GM21526 (cell line): ENCODE results near the gene TEAD1.
"Not testable (repeated sequence)": the region's sequence is repeated elsewhere in the genome, so short reads cannot be mapped to it uniquely, and the experiment has no call there.

Experiments
- ATAC-seq: cut with Tn5 transposase; IDR thresholded peaks from one replicate; pipeline ENCODE4 v1.9.1; 2021; ENCODE audit warnings: moderate library complexity; ENCODE audit not compliant: unreplicated experiment, low FRiP score

Gene TEAD1

DNA sequence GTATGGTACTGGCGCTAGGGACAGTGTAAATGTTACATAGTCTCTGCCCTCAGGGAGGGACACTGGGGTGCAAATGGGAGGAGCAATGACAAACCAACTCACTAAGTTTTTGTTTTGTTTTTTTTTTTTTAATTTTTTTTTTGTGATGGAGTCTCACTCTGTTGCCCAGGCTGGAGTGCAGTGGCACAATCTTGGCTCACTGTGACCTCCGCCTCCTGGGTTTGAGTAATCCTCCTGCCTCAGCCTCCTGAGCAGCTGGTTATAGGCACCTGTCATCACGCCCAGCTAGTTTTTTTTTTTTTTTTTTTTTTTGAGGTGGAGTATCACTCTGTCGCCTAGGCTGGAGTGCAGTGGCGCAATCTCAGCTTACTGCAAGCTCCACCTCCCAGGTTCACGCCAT is 83.9 kb downstream of the TEAD1 start:
- not testable (repeated sequence) for ATAC-seq

DNA sequence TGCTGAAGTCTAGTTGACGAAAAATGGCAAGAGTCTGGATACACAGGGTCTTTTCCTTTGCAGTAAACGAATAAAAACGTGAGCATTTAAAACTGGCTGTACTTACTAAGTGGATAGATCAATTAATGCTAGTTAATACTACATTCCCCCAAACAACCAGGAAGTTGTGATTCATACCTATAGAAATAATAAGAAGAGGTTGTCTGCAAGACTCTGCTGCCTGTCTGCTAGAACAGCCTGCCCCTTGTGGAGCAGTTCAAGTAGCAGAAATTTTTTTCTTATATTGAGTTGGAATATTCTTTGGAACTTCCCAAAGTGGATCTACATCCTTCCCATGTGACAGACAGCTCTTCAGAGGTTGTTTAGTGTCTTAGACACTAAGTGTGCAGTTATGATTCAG is 86.8 kb downstream of the TEAD1 start:
- ATAC-seq, result no peak

DNA sequence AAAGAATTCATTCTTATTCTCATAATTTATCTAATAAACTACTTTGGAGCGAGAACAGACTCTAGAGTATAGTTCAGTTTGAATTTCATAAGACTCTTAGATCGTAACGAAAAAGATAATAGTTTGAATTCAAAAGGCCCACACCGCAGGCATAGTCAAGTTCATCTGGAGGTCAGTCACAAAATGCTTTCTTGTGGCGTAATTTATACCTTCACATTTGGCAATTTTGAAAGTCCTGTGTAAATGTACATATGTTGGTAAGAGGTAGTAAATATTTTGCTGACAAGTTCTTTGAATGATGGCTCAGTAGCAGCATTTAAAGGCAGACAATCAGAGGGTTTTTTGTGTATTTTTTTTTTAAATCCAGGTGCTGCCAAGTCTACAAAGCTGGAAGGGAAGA is 88.1 kb downstream of the TEAD1 start:
- no peak for ATAC-seq

DNA sequence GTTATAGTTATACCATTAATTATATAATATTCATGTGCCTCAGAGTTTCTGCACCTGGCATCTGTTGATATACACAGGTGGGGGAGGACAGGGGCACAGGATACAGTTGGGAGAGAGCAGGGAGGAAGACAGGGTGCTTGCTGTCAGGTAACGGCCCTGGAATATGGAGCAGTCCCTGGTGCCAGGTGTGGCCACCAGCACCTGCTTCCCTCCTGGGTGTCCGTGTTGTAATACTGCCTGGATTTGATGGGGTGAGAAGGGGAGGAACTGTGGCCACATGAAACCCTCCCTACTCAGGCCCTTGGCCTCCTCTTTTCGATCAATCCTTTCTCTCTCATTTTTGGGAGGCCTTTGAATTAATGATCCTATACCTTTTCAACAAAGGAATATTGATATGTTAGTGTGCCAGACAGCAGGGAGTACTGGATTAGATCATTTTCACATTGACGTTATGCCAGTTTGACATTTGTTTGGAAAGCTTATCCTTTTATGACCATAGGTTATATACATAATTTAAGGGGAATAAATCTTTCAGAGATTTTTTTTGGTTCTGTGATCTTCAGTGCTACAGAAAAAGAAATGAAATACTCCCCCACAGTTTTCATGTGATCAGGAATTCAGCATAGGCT is 88.6 kb downstream of the TEAD1 start:
- ATAC-seq, result no peak

DNA sequence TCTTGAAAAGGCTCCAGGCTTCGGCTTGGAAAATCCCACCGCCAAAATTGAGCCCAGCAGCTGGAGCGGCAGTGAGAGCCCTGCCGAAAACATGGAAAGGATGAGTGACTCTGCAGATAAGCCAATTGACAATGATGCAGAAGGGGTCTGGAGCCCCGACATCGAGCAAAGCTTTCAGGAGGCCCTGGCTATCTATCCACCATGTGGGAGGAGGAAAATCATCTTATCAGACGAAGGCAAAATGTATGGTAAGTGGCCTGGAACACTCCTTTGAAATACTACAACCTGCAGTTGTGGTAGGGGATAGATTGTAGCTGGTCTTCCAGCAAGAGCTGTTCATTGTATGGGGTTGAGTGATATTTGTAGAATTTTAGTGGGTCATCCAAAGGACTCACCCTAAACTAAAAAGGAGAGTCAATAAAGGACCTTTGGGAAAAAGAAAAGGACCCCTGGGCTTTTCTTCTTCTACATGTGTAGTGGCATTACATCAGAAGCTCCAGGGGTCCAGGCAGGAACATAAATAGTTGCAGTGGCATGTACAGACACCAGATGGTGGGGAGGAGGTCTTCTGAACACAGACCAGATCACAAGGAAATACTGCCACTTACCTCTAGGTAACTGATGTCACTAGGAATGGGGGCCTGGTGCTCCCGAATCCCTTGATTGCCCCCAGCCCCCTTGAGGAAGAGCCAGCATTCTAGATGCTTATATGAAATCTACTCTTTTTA is 90.1 kb downstream of the TEAD1 start:
- no peak for ATAC-seq

DNA sequence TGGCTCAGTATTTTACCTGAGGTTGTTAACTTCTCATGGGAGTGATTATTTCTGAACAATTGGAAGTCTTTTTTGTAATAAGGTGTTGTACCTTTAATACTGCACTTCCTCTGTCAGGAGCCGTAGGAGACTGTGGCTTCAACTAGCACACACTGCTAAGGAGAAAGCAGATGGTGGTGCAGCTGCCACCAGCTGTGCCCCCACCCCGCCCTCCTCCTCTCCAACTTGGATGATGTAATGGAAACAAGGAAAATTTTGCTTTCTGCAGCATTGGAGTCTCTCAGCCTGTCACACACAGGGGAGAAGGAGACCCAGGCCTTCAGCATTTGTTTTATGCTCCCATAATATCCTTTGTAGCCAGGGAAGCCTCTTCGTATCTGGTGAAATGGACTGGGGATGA is 91.2 kb downstream of the TEAD1 start:
- no peak for ATAC-seq

DNA sequence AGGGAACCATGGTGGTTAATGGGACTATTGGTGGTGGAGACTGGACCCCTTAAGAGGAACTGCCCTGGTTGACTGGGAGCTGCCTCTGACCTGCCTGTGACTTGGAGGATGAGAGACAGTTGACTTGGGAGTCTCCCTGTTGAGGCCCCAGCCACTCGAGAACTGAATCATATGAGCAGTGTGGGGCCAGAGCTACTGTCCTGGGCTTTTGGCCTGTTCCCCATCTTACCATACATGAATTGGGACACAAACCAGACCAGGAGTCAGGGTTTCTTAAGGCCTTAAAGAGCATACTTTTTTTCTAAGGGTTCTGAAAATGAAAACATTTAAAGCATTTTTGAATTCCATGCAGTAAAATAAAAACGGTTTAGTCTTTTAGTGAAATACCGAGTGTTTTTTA is 92.8 kb downstream of the TEAD1 start:
- no peak for ATAC-seq

DNA sequence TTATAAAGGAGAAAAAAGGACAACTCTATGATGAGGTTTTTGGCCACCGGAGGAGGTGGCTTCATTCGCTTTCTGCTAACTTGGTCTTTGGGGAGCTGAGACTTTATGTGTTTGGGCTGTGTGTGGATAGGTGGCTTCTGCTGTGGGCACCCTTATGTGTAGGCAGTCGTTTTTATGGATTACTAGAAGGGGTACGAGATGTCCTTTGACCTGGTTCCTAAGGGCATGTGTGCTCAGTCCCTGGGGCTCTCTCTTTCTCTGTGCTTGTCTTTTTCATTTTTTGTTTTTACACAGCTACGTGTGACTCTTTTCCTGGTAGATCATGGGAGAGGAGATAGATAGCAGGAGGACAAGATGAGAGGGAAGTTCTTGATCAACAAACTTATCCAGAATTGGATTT is 93.4 kb downstream of the TEAD1 start:
- no peak for ATAC-seq

DNA sequence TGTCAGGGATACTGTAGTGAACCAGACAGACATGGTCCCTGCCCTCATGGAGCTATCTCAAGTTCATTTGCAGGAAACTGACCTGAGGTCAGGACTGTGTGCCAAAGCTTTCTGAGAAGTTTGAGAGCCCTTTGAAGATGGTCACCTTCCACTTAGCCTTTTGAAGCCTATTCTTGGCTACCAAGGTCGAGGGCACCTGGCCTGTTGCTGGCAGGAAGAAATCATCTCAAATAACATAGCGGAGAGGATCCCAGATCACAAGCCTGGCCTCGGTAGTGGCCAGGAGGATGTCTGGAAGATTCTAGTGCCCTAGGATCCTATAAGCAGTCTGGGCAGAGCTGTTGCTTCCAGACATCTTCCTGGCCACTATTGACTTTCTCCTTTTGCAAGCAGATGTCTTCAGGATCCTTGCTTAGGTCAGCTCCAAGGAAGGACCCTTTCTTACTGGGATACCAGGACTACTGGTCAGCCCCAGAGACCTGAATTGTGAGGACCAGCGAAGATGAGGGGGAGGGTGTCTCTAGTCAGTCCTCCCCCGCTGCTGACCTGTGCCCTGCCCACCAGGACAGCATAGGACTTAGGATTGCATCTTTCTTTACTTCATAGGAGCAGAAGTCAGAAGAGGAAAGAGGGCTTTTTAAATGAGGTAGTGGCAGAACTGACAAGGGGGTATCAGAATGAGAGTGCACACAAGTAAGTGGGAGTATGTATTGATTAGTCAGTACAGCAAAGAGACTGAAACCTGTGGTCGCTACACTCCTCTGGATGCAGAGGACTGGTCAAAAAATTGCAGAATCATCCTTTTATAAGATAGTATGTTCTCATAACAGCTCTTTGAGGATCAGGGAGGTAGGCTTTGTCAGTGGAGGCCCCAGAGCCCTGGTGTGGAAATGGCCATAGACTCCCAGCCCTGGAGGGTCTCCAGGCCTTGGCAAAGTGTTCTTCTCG is 94.8 kb downstream of the TEAD1 start:
- no peak for ATAC-seq

DNA sequence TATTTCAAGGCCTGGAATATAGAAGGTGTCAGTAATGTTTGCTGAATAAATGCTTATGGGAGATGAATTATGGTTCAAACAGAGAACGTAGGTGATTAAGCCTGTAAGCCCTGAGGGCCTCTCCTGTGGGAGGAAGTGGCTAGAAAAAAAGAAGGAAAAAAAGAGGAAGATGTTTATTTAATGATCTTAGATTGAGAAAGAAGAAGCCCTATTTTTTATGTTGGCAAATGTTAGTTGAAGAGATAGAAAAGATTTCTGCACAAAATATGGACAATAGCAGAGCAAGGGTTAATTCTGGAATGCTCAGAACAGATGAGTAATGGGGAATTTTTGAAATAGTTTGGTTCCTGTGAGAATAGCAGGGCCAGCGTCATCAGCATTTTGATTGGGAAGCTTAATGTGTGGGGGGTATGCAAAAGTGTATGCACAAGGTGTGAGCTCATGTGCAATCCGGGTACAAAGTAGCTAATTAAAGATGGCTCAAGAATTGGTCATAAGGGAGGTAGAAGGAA is 95.7 kb downstream of the TEAD1 start:
- no peak for ATAC-seq

DNA sequence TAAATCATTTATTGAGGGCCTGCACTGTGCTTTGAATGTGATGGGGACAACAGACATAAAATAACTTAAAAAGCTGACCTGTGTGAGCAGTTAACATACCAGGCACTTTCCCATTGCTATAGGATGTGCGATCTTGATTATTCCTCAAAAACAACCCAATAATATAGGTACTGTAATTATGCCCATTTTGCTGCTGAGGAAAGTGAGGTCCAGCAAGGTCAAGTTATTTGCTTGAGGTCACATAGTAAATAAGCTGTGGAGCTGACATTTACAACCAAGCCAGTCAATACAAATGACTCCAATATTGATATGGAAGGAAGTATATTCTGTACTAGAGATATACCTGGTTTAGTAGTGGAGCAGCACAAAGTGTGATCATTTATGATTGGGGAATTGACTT is 96.2 kb downstream of the TEAD1 start:
- ATAC-seq, result no peak

DNA sequence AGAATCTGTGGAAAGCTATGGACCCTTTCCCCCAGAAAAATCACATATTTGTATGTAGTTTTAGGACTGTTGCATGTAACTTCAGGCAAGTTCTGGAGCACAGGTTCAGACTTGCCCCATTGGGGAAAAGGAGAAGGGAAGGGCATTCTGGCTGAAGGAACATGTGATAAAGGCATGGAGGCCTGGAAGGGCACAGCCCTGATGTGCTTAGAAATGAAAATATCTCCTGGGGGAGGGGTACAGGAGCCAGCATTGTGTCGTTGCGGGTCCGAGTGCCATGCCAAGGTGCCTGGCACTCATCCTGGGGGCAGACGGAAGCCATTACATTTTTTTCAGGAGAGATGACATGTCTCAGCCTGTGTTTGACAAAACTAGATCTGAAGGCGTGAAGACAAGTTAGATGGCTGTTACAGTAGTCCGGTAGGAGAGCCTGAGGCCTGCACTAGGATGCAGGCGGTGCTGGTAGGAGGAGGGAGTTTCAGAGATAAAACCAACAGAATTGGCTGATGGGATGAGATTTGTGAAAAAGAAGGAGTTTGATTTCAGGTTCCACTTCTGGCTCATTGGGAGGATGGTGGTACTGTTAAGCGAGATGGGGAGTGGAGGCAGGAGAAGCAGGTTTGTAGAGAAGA is 96.9 kb downstream of the TEAD1 start:
- no peak for ATAC-seq

DNA sequence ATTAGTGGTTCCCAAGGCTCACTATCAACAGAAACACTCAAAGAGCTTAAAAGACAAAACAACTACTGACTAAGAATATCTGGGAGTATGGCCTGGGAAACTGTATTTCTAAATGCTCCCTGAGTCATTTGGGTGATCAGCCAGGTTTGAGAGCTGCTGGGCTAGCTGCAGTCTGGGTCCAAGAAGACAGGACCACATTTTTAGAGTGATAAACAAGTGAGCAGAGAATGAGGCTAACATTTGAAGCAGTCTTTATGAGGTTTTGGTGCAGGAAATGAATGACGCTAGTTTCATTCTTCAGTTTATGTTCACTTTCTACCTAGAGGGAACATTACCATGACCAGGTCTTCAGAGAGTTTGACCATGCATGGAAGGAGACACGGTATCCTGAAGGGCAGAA is 97.7 kb downstream of the TEAD1 start:
- ATAC-seq, result no peak

DNA sequence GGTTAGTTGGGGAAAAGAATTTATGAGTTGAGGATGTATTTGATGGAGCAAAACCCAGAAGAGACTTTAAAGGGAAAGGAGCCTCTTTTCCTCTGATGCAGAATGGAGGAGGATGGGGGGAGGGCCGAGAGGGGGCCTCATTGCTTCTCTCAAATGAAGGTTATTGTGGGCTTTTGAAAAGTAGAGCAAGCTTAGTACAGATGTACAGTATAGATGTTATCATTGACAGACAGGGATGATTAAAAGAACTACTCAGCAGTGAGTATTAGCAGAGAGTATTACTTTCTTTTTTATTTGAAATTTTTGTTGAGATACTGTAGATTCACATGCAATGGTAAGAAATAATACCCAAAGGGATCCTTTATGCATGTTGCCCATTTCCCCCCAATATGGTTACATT is 98.1 kb downstream of the TEAD1 start:
- ATAC-seq, result no peak

DNA sequence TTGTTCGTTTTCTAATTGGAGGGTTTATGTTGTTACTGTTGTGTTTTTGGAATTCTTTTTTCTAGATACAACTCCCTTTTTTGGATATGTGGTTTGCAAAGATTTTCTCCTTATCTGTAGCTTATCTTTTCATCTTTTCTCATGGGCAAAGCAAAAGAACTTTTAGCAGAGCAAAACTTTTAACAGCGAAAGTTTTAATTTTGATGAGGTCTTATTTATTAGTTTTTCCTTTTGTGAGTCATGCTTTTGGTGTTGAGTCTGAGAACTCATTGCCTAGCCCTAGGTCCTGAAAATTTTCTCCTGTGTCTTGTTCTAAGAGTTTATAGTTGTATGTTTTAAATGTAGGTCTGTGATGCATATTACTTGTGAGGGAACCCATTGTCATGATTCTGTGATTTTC is 99.4 kb downstream of the TEAD1 start:
- no peak for ATAC-seq

DNA sequence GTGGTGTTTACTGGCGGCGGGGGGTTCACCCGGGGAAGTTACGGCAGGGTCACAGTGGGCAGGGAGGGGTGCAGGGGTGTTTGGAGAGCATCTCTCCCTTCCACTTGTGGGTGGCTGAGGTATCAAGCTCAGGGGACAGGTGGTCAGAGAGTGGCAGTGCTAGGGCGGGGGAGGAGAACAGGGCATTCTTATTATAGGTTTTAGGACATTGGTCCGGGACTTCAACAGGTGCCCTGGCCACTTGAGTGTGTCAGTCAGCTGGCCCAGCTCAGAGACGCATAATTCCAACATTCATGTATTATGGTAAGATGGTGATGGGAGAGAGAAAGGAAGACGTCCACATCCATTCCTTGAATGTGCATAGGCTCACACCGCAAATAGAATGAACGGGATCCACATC is 101.7 kb downstream of the TEAD1 start:
- ATAC-seq, result no peak

DNA sequence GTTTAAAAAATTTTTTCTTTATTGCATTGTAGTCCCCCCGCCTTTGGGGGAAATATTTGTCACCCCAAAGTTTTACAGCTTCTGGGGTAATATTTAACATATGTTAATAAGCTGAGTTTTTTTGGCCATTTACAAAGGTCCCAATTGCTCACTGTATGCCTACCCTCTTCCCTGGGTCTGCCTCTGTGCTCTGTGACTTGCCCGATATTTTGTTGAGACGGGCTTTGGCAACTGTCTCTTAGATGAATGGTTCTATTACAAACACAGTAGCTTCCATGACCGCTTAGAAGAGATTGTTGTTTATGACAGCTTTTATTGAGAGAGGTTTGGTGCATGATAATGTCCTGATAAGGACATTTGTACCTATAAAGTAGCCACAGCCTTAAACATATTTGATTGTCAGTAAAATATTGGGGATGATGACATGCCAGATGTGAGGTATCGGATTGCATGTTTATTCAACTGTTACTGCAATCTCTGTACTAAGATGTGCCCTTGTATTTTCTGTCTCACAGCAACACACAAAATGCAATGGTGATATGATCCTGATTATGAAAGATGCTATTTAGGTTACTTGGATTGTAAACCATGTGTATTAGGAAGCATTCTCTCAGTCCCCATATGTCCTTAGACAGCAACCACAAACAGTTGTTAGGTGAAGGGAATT is 103.1 kb downstream of the TEAD1 start:
- ATAC-seq, result no peak

DNA sequence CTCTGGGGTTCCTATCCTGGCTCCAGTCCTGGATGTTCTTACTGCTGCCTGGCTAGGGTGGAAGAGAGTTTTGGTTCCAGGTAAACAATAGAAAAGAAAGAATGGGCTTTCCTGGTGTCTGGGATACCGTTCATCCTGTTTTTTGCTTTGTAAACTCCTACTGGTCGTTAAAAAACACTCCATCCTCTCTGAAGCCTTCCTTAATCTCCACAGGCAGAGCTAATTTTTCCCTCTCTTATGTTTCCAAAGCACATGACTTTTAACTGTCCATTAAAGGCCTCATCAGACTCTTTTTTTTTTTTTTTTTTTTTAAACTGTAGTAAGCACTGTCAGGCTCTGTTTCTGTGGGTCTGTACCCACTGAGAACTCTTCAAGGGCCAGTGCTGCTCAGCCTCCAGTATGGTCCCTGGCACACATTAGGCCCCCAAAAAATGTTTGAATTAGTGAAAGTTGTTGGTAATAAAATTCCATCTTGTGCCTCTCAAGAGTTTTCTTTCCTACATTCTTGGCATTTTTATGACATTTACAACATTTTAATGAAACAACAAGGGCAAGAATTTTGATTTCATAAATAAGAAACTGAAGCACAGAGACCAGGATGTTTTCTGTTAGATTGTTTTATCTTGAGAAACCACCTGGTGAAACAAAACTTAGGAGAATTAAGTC is 104.2 kb downstream of the TEAD1 start:
- no peak for ATAC-seq

DNA sequence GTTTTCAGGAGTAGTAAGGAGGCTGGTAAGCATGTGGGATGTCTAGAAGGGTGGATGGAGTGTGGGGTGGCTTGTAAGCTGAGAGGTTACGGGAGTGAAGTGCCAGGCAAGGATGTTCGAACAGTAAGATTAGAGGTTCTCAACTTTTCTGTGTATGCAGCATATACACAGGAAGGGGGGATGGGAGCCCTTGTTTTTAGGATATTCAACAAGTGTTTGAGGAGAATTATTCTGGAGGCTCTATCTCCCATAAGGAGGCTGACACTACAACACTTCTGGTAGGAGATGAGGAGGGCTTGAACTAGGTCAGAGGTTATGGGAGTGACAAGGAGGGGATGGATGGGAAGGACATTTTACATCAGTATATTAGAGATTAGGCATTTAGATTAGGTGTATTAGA is 109.5 kb downstream of the TEAD1 start:
- no peak for ATAC-seq

DNA sequence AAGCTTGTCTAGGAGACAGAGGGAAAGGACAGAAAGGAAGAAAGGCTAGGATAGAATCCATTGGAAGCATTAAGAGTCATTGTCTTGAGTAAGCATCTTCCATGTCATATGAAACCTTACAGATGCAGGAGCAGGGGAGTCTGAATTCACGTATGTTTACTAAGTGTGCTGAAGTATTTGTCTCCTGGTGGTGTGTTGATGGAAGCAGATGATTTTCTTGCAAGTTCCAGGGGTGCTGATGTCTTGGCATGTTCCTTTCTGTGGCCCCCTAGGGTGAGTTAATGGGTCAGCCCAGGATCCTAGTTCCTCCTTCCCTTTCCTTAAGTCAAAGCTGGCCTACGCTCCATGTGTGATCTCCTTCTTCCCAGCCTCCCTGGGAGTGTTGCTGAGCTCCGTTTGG is 110.2 kb downstream of the TEAD1 start:
- no peak for ATAC-seq
